ENCODE measurements around the gene HOXD12.

- TF ChIP-seq POLR2A (IDR thresholded peaks at IDR 0.05) = no peak
- TF ChIP-seq CTCF (IDR thresholded peaks at IDR 0.05) = no peak
These were observed 19.6 kb upstream of the HOXD12 start for GRCh38 chr2:176079831-176080539.

All from lower leg skin (tissue), 3 donors.